GM20000 (cell line): ENCODE measurements around the gene SH3BP5.

Source experiments
- DNase-seq: peaks from one replicate; pipeline ENCODE4 v3.0.0; 2012; ENCODE audit warnings: low spot score
- TF ChIP-seq, protein P1 (sequence below): IDR thresholded peaks from 2 replicates; pipeline ENCODE4 v1.5.1; 2012; ENCODE audit warnings: mild to moderate bottlenecking, control low read depth; ENCODE audit errors: extremely low read depth, missing control alignments

The SH3BP5 gene

DNA sequence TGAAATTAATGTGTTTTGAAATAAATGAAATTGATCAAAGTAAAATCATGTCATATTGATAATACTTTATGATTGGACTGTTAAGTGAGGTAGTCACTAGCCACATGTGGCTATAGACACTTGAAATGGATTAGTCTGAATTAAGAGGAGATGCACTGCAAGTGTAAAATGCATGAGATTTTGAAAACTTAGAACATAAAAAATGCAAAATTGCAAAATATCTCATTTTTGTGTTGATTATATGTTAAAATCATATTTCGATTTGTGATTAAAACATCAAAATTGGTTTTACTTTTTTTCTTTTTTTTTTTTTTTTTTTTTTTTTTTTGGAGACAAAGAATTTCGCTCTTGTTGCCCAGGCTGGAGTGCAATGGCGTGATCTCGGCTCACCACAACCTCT lies 103.1 kb downstream of the SH3BP5 start:
- no peak for DNase-seq
- TF ChIP-seq, protein P1, sequence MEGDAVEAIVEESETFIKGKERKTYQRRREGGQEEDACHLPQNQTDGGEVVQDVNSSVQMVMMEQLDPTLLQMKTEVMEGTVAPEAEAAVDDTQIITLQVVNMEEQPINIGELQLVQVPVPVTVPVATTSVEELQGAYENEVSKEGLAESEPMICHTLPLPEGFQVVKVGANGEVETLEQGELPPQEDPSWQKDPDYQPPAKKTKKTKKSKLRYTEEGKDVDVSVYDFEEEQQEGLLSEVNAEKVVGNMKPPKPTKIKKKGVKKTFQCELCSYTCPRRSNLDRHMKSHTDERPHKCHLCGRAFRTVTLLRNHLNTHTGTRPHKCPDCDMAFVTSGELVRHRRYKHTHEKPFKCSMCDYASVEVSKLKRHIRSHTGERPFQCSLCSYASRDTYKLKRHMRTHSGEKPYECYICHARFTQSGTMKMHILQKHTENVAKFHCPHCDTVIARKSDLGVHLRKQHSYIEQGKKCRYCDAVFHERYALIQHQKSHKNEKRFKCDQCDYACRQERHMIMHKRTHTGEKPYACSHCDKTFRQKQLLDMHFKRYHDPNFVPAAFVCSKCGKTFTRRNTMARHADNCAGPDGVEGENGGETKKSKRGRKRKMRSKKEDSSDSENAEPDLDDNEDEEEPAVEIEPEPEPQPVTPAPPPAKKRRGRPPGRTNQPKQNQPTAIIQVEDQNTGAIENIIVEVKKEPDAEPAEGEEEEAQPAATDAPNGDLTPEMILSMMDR: no peak

DNA sequence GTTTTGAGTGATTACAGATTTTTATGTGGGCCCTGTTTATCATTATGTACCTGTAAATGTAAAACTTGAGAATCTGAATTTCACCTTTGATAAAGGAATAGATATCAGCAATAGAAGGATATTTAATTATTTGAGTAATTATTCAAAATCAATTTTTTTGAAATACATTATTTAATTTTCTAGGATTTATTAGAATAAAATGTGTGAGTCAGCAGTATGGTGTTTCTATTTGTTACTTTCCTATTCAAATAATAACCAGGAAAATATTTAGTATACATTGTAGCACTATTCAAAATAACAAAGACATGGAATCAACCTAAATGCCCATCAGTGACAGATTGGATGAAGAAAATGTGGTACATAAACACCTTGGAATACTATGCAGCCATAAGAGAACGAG lies 104.2 kb downstream of the SH3BP5 start:
- TF ChIP-seq, protein P1: no peak
- no peak for DNase-seq

DNA sequence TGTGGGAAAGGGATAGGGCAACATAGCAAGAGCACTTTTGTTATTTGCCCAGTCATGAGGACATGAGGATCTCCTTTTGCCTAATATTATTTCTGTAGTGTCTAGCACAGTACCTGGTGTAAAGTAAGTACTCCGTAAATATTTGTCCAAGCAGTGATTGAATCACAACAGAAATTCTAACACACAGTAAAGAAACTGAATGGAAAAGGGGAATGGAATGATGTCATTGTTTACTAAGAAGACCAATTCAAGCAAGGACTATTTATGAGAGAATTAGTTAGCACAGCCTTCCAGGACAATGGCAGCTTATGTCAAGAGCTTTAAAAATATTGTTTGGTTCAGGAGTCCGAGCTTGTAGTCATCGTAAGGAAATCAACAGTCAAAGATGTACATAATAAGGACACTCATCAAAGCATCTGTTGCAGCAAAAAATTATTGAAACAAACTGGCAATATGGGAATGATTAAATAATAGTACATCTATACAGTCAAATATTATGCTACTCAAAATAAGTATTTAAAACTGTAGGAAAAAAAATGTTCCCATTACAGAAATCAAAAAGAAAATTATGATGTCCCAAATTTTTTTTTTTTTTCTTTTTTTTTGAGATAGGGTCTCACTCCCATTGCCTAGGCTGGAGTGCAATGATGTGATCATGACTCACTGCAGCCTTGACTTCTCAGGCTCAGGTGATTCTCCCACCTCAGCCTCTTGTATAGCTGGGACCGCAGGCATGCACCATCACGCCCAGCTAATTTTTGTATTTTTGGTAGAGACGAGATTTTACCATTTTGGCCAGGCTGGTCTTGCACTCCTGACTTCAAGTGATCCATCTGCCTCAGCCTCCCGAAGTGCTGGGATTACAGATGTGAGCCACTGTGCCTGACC lies 108.5 kb downstream of the SH3BP5 start:
- no peak for DNase-seq
- TF ChIP-seq, protein P1: no peak

DNA sequence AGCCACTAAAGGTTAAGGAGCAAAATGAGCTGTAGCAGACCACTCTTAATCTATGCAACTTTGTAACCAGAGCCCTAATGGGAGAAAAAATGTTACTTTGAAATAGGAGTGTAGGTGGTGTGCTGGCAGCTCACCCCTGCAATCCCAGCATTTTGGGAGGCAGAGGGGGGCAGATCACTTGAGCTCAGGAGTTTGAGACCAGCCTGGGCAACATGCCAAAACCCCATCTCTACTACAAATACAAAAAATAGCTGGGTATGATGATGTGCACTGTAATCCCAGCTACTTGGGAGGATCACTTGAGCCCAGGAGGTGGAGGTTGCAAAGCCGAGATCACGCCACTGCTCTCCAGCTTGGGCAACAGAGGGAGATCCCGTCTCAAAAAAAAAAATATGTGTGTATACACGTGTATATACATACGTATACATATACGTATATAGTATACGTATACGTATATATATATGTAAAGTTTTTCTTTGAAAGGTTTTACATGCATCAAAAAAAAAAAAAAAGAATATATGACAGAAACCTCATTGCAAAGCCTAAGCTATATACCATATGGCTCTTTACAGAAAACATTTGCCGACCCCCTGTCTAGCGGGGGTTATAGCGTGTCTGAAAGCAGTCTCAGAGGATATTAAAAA lies 110.7 kb downstream of the SH3BP5 start:
- DNase-seq: no peak
- TF ChIP-seq, protein P1: no peak

DNA sequence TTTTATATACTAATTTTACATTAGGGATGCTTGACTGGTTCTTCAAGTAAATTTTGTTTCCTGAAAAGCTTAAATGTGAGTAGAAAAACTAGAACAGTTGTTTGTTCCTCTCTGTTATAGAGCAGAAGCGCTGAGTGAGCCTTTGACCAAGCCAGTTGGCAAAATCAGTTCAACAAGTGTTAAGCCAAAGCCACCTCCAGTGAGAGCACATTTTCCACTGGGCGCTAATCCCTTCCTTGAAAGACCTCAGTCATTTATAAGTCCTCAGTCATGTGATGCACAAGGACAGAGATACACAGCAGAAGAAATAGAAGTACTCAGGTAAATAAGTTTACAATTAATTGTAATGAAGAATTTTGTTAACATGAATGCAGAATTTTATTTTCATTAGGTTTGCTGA lies 111.7 kb downstream of the SH3BP5 start:
- TF ChIP-seq, protein P1: no peak
- no peak for DNase-seq

DNA sequence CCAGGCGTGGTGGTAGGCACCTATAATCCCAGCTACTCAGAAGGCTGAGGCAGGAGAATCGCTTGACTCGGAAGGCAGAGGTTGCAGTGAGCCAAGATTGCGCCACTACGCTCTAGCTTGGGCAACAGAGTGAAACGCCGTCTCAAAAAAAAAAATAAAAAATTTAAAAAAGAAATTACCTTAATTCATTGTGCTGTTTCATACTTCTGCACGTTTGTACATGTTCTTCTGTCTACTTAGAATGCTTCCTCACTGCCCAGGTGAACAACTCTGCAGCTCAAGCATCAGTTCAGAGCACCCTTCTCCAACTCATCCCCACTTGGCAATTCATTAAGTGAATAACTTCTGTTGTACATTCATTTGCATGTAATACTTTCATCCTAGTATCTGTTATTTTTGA lies 112.3 kb downstream of the SH3BP5 start:
- TF ChIP-seq, protein P1: no peak
- DNase-seq: no peak

DNA sequence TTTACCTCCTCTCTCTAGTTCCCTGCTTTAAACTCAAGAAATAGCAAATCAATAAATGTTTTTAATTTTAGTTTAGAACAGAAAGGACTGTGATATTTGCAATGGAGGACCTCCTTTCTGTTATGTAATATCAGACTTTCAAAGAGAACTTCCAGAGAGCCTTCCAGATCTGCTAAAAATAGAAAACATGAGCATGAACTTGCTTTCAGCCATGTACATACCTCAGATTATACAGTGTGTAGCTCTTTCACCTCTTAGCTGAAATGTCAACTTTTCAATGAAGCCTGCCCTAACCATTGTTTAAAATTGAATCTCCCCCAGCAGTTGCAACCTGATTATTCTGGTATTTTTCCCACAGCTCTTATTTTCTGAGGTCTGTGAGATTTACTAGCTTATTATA lies 113.7 kb downstream of the SH3BP5 start:
- DNase-seq: no peak

More for the DNA sequence above, 113.7 kb downstream of the SH3BP5 start:
- TF ChIP-seq, protein P1: no peak
